ENCODE data around the gene AP2S1.
"Not testable (repeated sequence)": the region's sequence is repeated elsewhere in the genome, so short reads cannot be mapped to it uniquely, and the experiment has no call there.

Gene AP2S1

DNA sequence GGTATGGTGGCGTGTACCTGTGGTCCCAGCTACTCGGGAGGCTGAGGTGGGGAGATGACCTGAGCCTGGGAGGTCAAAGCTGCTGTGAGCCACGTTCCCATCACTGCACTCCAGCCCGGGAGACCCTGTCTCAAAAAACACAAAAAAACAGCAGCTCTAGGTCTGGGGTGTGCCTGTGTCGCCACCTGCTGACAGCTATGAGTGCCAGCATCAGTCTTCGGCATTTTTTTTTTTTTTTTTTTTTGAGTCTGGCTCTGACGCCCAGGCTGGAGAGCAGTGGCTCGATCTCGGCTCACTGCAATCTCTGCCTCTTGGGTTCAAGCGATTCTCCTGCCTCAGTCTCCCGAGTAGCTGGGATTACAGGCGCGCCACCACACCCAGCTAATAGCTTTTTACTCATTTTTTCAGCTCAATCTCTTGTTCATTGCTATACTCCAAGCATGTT lies 10.1 kb downstream of the AP2S1 start:
- peak; percentile 62 to 71 for DNase-seq

DNA sequence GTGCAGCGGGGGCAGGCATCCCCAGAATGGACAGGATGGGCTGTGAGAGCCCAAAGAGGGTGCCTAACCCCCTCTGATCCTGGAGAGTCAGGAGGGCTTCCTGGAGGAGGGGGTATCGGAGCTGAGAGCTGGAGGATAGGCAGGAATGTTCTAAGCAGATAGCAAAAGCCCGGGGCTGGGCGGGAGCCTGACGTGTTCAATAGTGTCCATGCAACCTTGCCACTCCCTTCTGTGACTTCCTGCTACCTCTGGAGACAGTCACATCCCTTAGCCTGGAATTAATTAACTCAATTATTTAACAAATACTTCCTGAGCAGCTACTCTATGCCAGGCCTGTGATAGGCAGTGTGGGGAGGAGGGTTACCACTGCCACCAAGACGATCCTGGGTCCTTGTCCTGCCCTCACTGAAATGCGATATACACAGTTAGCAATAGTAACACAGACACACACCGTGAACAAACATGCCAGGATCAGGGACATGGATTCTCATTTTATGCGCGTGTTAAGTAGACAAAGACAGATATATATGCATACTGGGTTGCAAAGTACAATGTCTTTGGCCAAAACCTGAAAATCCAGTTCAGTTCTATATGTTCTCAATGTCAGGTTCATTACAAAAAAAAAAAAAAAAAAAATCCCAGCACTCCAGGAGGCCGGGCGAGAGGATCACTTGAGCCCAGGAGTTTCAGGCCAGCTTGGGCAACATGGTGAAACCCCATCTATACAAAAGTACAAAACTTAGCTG lies 10.7 kb downstream of the AP2S1 start:
- DNase-seq = no peak

DNA sequence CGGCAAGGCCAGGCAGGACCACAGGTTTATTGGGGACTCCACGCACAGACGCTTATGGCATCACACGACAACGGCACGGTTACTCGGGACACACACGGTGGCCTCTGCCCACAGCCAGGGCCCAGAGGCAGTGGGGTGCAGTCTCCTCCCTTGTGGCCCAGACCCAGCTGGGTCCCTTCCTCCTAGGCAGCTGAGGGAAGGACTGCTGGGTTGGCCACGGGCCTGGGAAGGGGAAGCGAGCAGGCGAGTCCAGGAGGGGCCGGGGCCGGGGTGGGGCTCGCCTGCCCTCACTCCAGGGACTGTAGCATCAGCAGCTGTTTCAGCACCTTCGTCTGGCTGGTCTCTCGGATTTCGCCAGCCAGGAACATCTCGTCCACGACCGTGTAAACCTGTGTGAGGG lies 12.5 kb downstream of the AP2S1 start:
- DNase-seq = no peak

DNA sequence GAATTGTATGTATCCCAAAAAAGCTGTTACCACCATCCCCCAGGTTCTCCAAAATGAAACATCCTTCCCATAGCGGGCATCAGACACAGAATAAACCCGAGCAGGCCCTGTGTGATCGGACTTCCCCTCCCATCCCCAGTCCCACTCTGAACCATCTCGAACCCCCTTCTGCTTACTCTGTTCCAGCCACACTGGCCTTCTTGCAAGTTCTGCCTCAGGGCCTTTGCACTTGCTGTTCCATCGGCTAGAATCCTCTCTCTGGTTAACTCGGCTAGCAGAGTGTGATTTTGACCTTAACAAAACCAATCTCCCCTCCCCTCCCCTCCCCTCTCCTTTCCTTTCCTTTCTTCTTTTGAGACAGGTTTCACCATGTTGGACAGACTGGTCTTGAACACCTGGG lies 15.7 kb downstream of the AP2S1 start:
- DNase-seq = no peak

DNA sequence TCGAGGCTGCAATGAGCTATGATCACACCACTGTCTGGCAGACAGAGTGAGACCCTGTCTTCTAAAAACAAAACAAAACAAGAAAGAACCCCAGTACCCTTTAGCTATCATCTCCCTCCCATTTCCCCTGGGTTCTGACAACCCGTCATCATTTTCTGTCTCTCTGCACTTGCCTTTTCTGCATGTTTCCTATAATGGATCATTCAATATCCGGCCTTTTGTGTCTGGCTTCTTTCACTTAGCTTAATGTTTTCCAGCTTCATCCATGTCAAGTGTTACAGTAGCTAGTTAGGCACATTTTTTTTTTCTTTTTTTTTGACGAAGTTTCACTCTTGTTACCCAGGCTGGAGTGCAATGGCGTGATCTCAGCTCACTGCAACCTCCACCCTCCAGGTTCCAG lies 16.5 kb downstream of the AP2S1 start:
- DNase-seq = no peak

DNA sequence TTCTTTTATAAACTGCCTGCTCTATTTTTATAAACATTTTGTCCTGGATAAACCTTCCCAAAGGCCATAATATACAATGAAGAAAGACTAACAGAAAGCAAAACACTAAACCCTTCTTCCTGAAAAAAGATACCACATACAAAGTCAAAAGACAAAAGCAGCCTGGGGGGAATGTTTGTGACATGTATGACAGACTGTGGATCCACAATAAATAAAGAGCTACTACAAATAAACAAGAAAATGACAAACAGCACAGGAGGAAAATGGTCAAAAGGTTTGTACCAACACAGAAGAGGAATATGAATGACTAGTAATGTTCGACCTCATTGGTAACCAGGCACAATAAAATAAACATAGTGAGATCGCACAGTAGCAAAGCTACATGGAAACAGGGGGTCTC lies 19.8 kb downstream of the AP2S1 start:
- no peak for DNase-seq

DNA sequence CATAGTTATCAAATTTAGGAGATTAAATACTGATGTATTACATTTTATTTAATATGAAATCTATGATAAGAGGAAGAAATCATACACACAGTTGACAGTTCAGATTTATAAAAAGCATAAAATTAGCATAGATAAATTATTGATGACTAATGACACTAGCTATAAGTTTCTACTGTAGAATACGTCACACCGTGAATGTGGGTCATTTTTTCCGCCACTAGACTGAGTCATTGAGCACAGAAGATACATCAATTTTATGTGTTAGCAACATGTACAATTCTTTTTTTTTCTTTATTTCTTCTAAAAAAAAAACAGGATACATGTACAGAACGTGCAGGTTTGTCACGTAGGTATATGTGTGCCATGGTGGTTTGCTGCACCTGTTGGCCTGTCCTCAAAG lies 22.2 kb downstream of the AP2S1 start:
- no peak for DNase-seq

DNA sequence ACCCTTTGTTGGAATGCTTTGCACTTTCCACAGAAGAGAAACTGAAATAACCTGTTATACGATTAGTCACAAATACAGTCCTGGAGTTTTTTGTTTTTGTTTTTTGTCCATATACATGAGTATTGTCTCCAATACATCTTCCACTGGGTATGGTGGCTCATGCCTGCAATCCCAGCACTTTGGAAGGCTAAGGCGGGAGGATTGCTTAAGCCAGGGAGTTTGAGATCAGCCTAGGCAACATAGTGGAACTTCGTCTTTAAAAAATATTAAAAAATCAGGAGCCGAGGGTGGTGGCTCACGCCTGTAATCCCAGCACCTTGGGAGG lies 25.0 kb downstream of the AP2S1 start:
- DNase-seq = no peak

DNA sequence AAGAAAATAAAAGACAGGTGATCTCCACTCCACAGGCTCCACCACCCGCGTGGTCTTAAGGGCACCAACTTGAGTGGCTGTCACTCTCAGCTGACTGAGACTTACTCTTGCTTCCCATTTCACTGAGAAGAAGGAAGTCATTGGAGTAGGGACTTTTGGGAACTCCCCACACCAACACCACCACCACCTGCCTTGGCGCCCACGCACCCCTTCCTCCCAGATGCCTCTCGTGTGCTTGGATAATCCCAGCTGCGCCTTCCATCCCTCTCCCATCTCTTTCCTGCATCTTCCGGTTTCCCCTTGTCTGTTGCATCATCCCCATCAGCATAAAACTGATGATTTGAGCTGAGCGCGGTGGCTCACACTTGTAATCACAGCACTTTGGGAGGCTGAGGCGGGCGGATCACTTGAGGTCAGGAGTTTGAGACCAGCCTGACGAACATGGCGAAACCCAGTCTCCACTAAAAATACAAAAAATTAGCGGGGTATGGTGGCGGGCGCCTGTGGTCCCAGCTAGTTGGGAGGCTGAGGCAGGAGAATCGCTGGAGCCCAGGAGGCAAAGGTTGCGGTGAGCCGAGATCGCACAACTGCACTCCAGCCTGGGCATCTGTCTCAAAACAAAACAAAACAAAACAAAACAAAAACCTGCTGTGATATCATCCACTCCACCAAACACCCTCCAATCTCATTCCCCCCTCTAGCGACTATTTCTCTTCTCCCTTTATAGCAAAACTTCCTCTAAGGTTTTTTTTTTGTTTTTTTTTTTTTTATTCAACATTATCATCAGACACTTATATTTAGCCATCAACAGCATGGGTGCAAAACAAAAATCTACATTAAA lies 25.5 kb downstream of the AP2S1 start:
- DNase-seq = peak; percentile 30

DNA sequence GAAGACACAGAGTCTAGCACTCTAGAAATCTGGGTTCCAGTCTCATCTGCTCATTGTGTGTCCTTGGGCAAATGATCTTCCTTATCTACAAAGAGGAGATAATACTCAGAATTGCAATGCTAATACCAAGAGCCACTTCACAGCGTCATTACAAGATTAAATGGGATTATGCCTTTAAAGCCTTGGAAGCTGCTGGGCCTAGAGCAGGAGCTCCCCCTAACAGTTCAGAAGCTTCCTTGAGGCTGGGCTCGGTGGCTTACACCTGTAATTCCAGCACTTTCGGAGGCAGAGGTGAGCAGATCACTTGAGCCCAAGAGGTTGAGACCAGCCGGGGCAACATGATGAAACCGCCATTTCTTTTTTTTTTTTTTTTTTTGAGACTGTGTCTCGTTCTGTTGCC lies 27.6 kb downstream of the AP2S1 start:
- no peak for DNase-seq

DNA sequence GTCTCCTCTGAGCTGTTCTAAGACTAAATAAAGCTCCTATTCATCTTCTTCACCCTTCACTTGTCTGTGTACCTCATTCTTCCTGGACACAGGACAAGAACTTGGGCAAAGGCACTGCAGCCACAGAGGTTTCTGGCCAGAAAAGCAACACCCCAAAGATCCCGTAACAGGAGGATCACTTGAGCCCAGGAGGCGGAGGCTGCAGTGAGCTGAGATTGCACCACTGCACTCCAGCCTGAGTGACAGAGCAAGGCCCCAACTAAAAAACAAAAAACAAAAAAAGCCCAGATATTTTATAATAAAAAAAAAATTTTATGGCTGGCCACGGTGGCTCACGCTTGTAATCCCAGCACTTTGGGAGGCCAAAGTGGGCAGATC lies 28.2 kb downstream of the AP2S1 start:
- DNase-seq = not testable (repeated sequence)

DNA sequence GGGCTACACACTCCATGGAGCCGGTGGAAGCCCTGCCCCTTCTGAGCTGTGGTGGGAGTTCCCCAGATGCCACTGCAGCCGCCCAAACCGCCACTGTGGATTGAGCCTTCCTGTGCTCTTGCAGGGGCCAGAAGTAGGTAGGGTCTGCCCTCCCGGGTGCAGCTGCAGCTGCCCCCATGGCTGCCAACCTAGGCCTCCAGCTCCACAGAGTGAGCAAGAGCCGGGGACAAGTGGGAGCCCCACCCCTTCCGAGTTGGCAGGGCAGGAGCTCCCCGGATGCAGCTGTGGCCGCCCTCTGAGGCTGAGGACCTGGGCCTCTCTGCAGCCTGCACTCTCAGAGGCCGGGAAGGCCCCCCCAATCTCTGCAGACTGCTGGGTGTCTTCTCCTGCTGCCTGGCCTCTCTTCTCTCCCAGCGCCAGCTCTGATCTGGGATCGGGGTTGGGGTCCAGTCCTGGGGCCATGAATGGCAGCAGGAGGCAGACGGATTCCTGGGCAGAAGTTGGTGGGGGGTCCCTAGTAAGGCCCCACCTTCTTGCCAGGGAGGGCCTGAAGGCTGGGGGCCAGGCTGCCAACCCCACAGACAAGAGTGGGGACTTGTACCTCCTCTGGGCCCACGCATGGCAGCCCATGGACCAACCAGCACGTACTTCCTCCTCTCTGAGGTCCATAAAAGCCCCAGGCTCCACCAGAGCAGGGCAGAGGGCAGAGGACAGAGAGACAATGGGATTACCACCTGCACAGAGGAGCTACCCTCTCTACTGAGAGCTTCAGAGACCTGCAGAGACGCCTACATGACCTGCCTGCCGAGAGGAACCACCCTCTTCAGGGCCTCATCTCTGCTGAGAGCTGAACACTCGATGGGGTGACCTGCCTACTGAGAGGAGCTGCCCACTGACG lies 28.9 kb downstream of the AP2S1 start:
- peak; percentile 67 to 68 for DNase-seq

DNA sequence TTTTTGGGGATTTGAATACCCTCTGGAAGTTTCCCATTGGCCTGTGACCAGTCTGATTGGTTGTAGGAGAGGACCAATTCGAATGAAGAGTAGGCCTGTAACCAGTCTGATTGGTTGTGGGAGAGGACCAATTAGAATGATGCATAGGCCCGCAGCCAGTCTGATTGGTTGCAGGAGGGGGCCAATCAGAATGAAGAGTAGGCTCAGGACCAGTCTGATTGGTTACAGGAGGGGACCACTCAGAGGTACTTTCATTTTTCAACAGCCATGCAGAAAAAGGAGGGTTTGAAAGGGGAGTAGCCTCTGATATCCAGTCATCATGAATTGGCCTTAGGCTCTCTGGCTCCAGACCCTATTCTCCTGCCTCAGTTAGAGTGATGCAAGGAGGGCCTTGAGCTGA lies 31.8 kb downstream of the AP2S1 start:
- no peak for DNase-seq

DNA sequence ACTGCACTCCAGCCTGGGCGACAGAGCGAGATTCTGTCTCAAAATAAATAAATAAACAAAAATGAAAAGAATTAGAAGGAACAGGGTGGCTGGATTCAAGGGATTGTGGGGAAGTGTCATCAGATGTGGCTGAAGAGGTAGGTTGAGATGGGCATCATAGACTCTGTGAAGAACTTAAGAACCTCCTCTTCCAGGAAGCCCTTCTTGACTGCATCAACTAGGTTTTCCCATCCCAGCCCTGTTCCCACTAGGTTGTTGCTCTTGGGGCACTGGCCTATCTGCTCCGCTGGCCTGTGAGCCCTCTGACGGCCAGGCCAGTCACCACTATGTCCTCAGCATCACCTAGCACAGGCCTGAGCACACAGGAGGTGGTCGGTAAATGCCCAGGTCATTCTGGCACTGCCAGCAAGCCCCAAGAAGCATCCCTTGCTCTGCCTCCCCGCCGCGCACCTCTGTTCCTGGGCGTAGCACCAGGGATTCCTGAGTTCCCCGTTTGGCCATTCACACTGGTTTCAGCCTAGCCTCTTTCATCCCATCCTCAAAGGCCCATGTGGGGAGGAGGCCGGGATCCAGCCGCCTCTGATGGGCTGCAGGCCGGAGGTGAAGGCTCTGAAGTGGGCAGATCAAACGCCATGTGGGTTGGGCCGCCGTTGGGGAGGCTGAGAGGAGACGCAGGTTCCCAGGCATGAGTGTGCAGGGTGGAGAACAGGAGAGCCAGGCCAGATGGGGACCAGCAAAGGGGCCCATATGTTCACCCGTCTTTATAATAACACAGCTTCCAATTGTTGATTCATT lies 34.6 kb downstream of the AP2S1 start:
- DNase-seq = no peak

DNA sequence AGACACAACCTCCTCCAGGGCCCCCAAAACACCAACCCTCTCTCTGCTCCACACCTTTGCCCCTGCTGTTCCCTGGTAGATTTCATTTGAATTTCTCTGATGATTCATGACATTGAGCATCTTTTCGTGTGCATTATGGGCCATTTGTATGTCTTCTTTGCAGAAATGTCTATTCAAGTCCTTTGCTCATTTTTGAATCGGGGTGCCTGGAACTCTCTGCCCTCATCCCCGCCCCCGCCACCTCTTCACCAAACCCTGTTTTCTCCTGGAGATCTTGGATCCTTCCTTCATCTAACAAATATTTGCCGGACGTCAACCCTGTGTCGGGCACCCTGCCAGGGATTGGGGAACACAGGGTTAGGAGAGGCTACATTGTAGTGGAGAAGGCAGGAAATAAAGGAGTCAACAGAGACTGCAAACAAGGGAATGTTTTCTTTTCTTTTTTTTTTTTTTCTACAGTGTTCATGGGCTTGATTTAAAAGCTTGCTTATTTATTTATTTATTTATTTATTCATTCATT lies 36.7 kb downstream of the AP2S1 start:
- DNase-seq = no peak

DNA sequence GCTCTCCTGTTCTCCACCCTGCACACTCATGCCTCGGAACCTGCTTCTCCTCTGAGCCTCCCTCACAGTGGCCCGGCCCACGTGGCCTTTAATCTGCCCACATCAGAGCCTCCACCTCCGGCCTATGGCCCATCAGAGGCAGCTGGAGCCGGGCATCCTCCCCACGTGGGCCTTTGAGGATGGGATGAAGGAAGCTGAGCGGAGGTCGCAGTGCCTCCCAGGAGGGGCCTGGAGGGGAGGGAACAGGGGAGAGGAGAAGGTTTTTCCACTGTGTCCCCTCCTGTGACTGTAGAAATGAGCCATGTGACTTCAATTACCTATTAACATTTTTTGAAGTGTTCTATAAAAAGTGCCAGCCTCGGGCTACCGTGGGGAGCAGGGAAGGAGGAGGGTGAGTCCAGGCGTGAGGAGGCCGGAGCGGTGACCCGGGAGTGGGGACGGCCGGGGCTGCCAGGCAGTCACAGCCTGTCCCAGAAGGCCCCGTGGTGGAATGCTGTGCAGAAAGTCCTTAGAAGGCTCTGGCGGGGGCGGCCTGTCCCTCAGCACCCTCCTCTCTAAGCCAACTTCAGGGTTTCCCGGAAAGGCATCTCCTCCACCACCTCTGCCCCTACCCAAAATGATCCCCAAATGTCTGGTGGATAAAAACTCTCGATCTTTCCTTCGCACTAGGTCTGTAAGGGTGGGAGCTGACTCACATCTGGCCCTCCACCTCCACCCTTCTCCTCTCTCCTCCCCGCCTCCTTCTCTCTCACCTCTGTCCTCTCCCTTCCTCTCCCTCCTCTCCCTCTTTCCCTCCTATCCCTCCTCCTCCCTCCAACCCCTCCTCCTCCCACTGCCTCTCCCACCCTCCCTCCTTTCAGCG lies 37.4 kb downstream of the AP2S1 start:
- no peak for DNase-seq

DNA sequence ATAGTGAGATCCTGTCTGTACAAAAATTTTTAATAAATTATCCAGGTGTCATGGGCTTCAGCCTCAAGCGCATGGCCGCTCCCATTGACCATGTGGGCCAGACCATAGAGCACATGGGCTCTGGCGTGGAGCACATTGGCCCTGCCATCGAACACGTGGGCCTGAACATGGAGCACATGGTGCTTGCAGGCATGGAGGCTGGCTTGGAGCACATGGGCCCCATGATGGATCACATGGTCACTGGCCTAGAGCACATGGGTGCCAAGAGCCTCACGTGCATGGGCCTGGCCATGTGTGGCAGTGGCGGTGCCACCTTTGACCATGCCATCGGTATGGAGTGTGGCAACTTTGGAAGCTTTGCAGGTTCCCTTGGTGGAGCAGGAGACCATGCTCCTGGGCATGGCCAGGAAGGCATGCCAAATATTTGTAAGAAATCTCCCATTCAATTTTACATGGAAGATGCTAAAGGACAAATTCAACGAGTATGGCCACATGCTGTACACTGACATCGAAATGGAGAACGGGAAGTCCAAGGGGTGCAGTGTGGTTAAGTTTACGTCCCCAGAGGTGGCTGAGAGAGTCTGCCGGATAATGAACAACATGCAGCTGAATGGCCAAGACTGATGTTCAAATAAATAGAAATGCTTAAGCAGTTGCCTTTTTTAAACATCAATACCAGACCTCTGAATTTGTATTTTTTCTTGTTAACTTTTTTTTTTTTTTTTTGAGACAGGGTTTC lies 40.9 kb downstream of the AP2S1 start:
- no peak for DNase-seq

DNA sequence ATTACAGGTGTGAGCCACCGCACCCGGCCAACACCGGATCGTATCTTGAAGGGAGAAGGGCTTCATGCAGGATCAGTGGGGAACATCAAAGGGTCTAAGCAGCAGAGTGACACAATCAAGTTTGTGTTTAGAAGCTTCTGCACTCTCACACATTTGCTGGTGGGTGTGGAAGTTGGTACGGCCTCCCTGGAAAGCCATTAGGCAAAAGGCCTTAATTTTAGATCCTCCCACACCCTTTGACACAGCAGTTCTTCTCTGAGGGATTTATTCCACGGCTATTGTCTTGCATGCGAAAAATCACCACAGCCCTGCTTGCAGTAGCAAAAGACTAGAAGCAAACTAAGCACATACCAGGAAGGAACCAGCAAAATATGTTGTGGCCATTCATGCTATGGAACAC lies 44.0 kb downstream of the AP2S1 start:
- no peak for DNase-seq

DNA sequence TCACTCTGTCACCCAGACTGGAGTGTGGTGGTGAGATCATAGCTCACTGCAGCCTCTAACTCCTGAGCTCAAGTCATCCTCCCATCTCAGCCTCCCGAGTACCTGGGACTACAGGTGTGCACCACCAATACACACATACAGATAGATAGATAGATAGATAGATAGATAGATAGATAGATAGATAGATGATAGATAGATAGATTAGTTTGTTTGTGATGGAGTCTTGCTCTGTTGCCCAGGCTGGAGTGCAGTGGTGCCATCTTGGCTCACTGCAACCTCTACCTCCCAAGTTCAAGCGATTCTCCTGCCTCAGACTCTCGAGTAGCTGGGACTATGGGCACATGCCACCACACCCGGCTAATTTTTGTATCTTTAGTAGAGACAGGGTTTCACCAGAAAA lies 46.2 kb downstream of the AP2S1 start:
- DNase-seq = not testable (repeated sequence)

DNA sequence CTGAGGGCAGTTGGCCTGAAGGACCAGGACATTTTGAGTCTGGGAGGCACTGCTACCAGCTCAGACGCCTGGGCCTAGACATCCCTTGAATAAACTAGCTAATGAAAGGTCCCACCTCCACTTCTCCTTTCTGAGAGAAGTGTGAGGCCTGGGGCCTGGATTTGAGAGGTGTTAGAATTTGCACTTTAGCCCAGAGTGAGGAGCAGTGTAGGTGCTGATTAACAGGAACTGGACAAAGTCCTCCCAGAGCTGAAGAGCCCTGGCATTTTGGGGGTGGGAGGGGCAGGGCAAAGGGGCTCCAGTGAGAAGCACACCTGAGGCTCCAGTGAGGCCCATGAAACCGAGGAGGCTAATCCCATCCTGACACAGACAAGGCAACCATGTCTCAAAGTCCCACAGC lies 47.1 kb downstream of the AP2S1 start:
- DNase-seq = no peak

DNA sequence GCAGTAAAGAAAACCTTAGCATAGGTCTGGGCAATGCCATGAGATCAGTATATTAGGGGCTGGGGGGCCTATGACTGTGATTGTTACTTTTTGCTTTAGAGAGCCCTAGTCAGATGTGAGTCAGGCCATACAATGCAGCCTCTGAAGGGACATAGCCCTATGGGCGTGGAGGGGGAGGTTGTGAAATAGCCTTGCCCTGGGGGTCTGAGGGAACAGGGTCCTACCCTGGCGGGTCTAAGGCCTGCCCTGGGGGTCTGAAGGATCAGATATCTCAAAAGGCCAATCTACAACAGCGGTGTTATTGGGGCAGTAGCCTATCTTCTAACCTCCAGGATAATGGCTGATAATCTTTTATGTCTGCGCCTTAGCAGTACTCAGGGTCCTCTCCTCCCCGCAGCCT lies 48.5 kb downstream of the AP2S1 start:
- DNase-seq = no peak

All from CD4-positive, alpha-beta T cell treated with Interleukin-1 beta for 1 hour (primary cell).